Parathyroid adenoma (tissue), 2 donors: ENCODE results near the gene FARS2.

Experiments
- H2AFZ ChIP-seq: fragments of 300-600 bp; sonication (generic); one replicate; pipeline ENCODE4 v1.7.0; 2017; ENCODE audit warnings: antibody characterized with exemption, mild to moderate bottlenecking
- H3K27ac ChIP-seq: fragments of 300-600 bp; sonication (generic); one replicate; pipeline ENCODE4 v1.7.0; 2017
- H3K27me3 ChIP-seq: fragments of 300-600 bp; sonication (generic); one replicate; pipeline ENCODE4 v1.7.0; 2017; ENCODE audit warnings: low read length; ENCODE audit not compliant: control insufficient read depth, insufficient read depth
- H3K36me3 ChIP-seq: fragments of 300-600 bp; sonication (generic); one replicate; pipeline ENCODE4 v1.7.0; 2017; ENCODE audit warnings: low read length; ENCODE audit not compliant: control insufficient read depth, insufficient read depth
- H3K4me1 ChIP-seq: fragments of 300-600 bp; sonication (generic); one replicate; pipeline ENCODE4 v1.7.0; 2017; ENCODE audit warnings: control low read depth
- H3K4me2 ChIP-seq: fragments of 300-600 bp; sonication (generic); one replicate; pipeline ENCODE4 v1.7.0; 2017; ENCODE audit warnings: low read length
- H3K4me3 ChIP-seq: fragments of 300-600 bp; sonication (generic); one replicate; pipeline ENCODE4 v1.7.0; 2017; ENCODE audit warnings: low read depth, low read length
- H3K79me2 ChIP-seq: fragments of 300-600 bp; sonication (generic); one replicate; pipeline ENCODE4 v1.7.0; 2017; ENCODE audit warnings: control low read depth
- H3K9ac ChIP-seq: fragments of 300-600 bp; sonication (generic); one replicate; pipeline ENCODE4 v1.7.0; 2017; ENCODE audit warnings: mild to moderate bottlenecking
- H3K9me3 ChIP-seq: fragments of 300-600 bp; sonication (generic); one replicate; pipeline ENCODE4 v1.7.0; 2017; ENCODE audit warnings: low read length; ENCODE audit not compliant: control insufficient read depth
- CTCF ChIP-seq: fragments of 300-600 bp; sonication (generic); IDR thresholded peaks from one replicate; pipeline ENCODE4 v1.7.0; 2017; ENCODE audit warnings: antibody characterized with exemption, mild to moderate bottlenecking
- donor health status: primary hyperparathyroidism.

The FARS2 gene

DNA sequence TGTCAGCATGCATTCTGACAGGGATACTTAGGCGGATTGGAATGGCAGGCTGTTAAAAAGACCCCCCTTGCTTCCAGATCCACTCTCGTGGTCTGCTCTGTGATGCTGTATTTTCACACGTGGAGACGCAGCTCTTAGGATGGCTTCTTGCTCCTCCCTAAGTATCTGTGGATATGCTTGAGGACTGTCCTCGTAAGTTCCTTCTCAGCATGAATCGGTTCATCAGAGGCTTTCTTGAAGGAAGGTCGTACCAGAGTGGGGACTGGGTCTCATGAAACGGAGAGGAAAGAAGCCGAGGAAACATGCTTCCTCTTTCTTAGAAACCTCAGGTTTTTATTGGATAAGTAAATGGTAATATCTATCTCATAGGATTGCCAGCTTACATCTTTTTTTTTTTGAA lies 220.4 kb downstream of the FARS2 start:
- Histone ChIP-seq H3K27me3 (no peaks in the 10 kb centered on the region), H3K9ac (no peak overlapping the region), H3K27ac (no peak overlapping the region), H3K4me3 (no peak overlapping the region), H2AFZ (no peak overlapping the region), H3K36me3 (no peaks in the 10 kb centered on the region), H3K9me3 (no peaks in the 10 kb centered on the region), H3K4me2 (no peak overlapping the region), H3K79me2 (peaks cover 7% of the 10 kb centered on the region), H3K4me1 (peaks cover 7% of the 10 kb centered on the region)
- TF ChIP-seq CTCF = no peak

- no peaks in the 10 kb centered on the region for H3K4me1 ChIP-seq
- TF ChIP-seq CTCF = no peak
- no peak overlapping the region for H3K4me3 ChIP-seq
- peaks cover 7% of the 10 kb centered on the region for H3K79me2 ChIP-seq
- H3K36me3 ChIP-seq = no peaks in the 10 kb centered on the region
- no peak overlapping the region for H3K4me2 ChIP-seq
- H2AFZ ChIP-seq = no peak overlapping the region
- H3K9me3 ChIP-seq = no peaks in the 10 kb centered on the region
- H3K27me3 ChIP-seq = no peaks in the 10 kb centered on the region
- H3K27ac ChIP-seq = no peak overlapping the region
- no peak overlapping the region for H3K9ac ChIP-seq
Measured at GRCh38 chr6:5482619-5483018, 221.3 kb downstream of the FARS2 start.

GRCh38 chr6:5484692-5485091 lies 223.4 kb downstream of the FARS2 start:
- Histone ChIP-seq H3K4me3 (no peak overlapping the region), H3K27ac (no peak overlapping the region), H3K36me3 (no peaks in the 10 kb centered on the region), H2AFZ (no peak overlapping the region), H3K4me1 (no peaks in the 10 kb centered on the region), H3K9ac (no peak overlapping the region), H3K79me2 (peaks cover 7% of the 10 kb centered on the region), H3K27me3 (no peaks in the 10 kb centered on the region), H3K4me2 (no peak overlapping the region), H3K9me3 (no peaks in the 10 kb centered on the region)
- no peak for TF ChIP-seq CTCF

- H3K4me3 ChIP-seq = no peak overlapping the region
- no peak overlapping the region for H2AFZ ChIP-seq
- no peaks in the 10 kb centered on the region for H3K9me3 ChIP-seq
- H3K27ac ChIP-seq = no peak overlapping the region
- TF ChIP-seq CTCF = no peak
- no peak overlapping the region for H3K4me2 ChIP-seq
- H3K79me2 ChIP-seq = peaks cover 7% of the 10 kb centered on the region
- H3K9ac ChIP-seq = no peak overlapping the region
- H3K4me1 ChIP-seq = no peaks in the 10 kb centered on the region
- no peaks in the 10 kb centered on the region for H3K36me3 ChIP-seq
- H3K27me3 ChIP-seq = no peaks in the 10 kb centered on the region
Measured at GRCh38 chr6:5486214-5486613, 224.9 kb downstream of the FARS2 start.

GRCh38 chr6:5490501-5491069 lies 229.3 kb downstream of the FARS2 start:
- no peak overlapping the region for H2AFZ ChIP-seq
- H3K27me3 ChIP-seq = no peaks in the 10 kb centered on the region
- H3K79me2 ChIP-seq = peaks cover 3% of the 10 kb centered on the region
- H3K4me3 ChIP-seq = no peak overlapping the region
- H3K4me2 ChIP-seq = no peak overlapping the region
- H3K36me3 ChIP-seq = no peaks in the 10 kb centered on the region
- no peak overlapping the region for H3K9ac ChIP-seq
- H3K4me1 ChIP-seq = no peaks in the 10 kb centered on the region
- no peak overlapping the region for H3K27ac ChIP-seq
- H3K9me3 ChIP-seq = no peaks in the 10 kb centered on the region
- TF ChIP-seq CTCF = no peak
